SK-N-SH treated with all-trans-retinoic acid at 6 μM for 48 hours (cell line): Measurements from ENCODE around the gene ZNF730.

ENCODE experiments used
- ATAC-seq: fragments of 200-7000 bp; cut with Tn5 transposase; 3 replicates; pipeline ENCODE4 v1.9.1; 2020; ENCODE audit warnings: mild to moderate bottlenecking, moderate library complexity
- ARNTL ChIP-seq: fragments of 450-650 bp; formaldehyde crosslinking; IDR thresholded peaks from 2 replicates; pipeline ENCODE4 v1.5.0; 2020; ENCODE audit warnings: low read depth, mild to moderate bottlenecking, moderate library complexity, borderline replicate concordance
- BACH2 ChIP-seq: fragments of 250-450 bp; sonication (Bioruptor Pico); IDR thresholded peaks from 2 replicates; pipeline ENCODE4 v1.9.0; 2021; ENCODE audit warnings: mild to moderate bottlenecking, borderline replicate concordance
- CREB5 ChIP-seq: fragments of 250-450 bp; sonication (Bioruptor Pico); IDR thresholded peaks from 2 replicates; pipeline ENCODE4 v1.5.1; 2020; ENCODE audit warnings: low read depth, mild to moderate bottlenecking, moderate library complexity
- CSDC2 ChIP-seq: fragments of 250-450 bp; sonication (Bioruptor Pico); IDR thresholded peaks from 2 replicates; pipeline ENCODE4 v1.5.0; 2020; ENCODE audit warnings: mild to moderate bottlenecking, moderate library complexity
- CSRNP3 ChIP-seq: fragments of 250-450 bp; sonication (Bioruptor Pico); IDR thresholded peaks from 2 replicates; pipeline ENCODE4 v1.5.1; 2021; ENCODE audit warnings: mild to moderate bottlenecking, moderate library complexity
- ESRRG ChIP-seq: fragments of 250-450 bp; sonication (Bioruptor Pico); IDR thresholded peaks from 2 replicates; pipeline ENCODE4 v1.6.1; 2021; ENCODE audit warnings: mild to moderate bottlenecking
- GLIS3 ChIP-seq: fragments of 250-450 bp; sonication (Bioruptor Pico); IDR thresholded peaks from 2 replicates; pipeline ENCODE4 v1.5.0; 2020; ENCODE audit warnings: mild to moderate bottlenecking, moderate library complexity
- ISL1 ChIP-seq: fragments of 250-450 bp; sonication (Bioruptor Pico); IDR thresholded peaks from 2 replicates; pipeline ENCODE4 v2.1.2; 2022; ENCODE audit warnings: mild to moderate bottlenecking, moderate library complexity
- PATZ1 ChIP-seq: fragments of 250-450 bp; sonication (Bioruptor Pico); IDR thresholded peaks from 2 replicates; pipeline ENCODE4 v1.8.0; 2020; ENCODE audit warnings: mild to moderate bottlenecking, moderate library complexity, borderline replicate concordance
- POU6F1 ChIP-seq: fragments of 250-450 bp; sonication (Bioruptor Pico); IDR thresholded peaks from 2 replicates; pipeline ENCODE4 v1.8.0; 2021; ENCODE audit warnings: low read depth, mild to moderate bottlenecking, moderate library complexity, borderline replicate concordance
- PPARA ChIP-seq: fragments of 250-450 bp; sonication (Bioruptor Pico); IDR thresholded peaks from 2 replicates; pipeline ENCODE4 v1.5.0; 2020; ENCODE audit warnings: mild to moderate bottlenecking, borderline replicate concordance
- RARB ChIP-seq: fragments of 250-450 bp; sonication (Bioruptor Pico); IDR thresholded peaks from 2 replicates; pipeline ENCODE4 v1.8.0; 2021; ENCODE audit warnings: mild to moderate bottlenecking, moderate library complexity
- SNAI2 ChIP-seq: fragments of 250-450 bp; sonication (Bioruptor Pico); IDR thresholded peaks from 2 replicates; pipeline ENCODE4 v1.5.0; 2020; ENCODE audit warnings: mild to moderate bottlenecking, moderate library complexity
- TCF4 ChIP-seq: fragments of 250-450 bp; sonication (Bioruptor Pico); IDR thresholded peaks from 2 replicates; pipeline ENCODE4 v1.8.0; 2021; ENCODE audit warnings: mild to moderate bottlenecking, moderate library complexity, borderline replicate concordance
- TSHZ2 ChIP-seq: fragments of 250-450 bp; sonication (Bioruptor Pico); IDR thresholded peaks from 2 replicates; pipeline ENCODE4 v1.5.0; 2020; ENCODE audit warnings: mild to moderate bottlenecking, moderate library complexity
- ZFP30 ChIP-seq: fragments of 450-650 bp; formaldehyde crosslinking; IDR thresholded peaks from 2 replicates; pipeline ENCODE4 v1.5.0; 2022; ENCODE audit warnings: mild to moderate bottlenecking, moderate library complexity
- ZNF565 ChIP-seq: fragments of 450-650 bp; formaldehyde crosslinking; conservative IDR thresholded peaks from 2 replicates; pipeline ENCODE4 v1.5.0; 2020; ENCODE audit warnings: low read depth, mild to moderate bottlenecking, moderate library complexity
- ZNF8 ChIP-seq: fragments of 450-650 bp; formaldehyde crosslinking; IDR thresholded peaks from 2 replicates; pipeline ENCODE4 v1.5.0; 2020; ENCODE audit warnings: mild to moderate bottlenecking, moderate library complexity

ZNF730 gene

GRCh38 chr19:23183251-23183650 is 66.4 kb downstream of the ZNF730 start:
- TF ChIP-seq PATZ1 (CRISPR knock-in tag) (no peak), POU6F1 (no peak), ISL1 (CRISPR knock-in tag) (no peak), GLIS3 (CRISPR knock-in tag) (no peak), RARB (CRISPR knock-in tag) (no peak), PPARA (CRISPR knock-in tag) (no peak), TCF4 (no peak), ESRRG (CRISPR knock-in tag) (no peak), SNAI2 (no peak), CSDC2 (no peak), ZNF8 (CRISPR knock-in tag) (no peak), ZNF565 (CRISPR knock-in tag) (no peak), CREB5 (CRISPR knock-in tag) (no peak), TSHZ2 (CRISPR knock-in tag) (no peak), ZFP30 (CRISPR knock-in tag) (no peak)
- ATAC-seq: no peak

- ATAC-seq: no peak
- no peak for TF ChIP-seq BACH2 (CRISPR knock-in tag)
- TF ChIP-seq ZNF565 (CRISPR knock-in tag): no peak
- no peak for TF ChIP-seq PPARA (CRISPR knock-in tag)
- no peak for TF ChIP-seq ARNTL
- TF ChIP-seq CSRNP3 (CRISPR knock-in tag): no peak
- TF ChIP-seq, all 23 proteins: peak for 0
Observed at GRCh38 chr19:23190341-23190740, 73.5 kb downstream of the ZNF730 start.
